Activated CD8-positive, alpha-beta memory T cell treated with anti-CD3 and anti-CD28 coated beads, Interleukin-2, amount 50 U/mL, for 4 hours (primary cell): ENCODE results near the gene NCDN.

Experiments
- DNase-seq: peaks from one replicate; pipeline ENCODE4 v3.0.0-alpha.2; 2020

Gene NCDN

DNA sequence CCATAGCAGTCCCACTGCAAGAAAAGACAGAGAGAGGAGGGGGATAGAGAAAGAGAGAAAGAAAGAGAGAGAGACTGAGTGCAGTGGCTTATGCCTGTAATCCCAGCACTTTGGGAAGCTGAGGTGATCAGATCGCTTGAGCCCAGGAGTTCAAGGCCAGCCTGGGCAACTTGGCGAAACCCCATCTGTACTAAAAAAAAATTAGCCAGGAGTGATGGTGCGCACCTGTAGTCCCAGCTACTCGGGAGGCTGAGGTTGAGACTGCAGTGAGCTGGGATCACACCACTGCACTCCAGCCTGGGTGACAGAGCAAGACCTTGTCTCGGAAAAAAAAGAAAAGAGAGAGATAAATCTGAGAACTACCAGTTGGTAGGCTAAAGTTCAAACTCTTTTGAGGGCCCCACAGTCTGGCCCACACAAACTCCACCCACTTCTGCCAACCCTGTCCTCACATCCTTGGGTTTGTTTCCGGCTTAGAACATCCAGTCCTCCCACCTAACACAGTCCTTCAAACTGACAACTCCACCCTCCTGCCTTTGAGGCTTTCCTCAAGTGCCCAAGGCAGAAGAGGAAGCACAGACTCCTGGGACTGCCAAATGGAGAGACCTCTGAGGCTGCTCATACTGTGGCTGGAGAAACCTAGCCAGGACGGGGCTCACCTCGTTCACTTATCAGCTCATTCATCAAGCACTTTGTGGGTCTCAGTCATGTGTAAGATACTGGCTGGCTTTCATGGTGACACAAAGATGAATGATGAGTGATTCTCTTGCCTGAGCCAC lies 35.6 kb downstream of the NCDN start:
- DNase-seq, result no peak

DNA sequence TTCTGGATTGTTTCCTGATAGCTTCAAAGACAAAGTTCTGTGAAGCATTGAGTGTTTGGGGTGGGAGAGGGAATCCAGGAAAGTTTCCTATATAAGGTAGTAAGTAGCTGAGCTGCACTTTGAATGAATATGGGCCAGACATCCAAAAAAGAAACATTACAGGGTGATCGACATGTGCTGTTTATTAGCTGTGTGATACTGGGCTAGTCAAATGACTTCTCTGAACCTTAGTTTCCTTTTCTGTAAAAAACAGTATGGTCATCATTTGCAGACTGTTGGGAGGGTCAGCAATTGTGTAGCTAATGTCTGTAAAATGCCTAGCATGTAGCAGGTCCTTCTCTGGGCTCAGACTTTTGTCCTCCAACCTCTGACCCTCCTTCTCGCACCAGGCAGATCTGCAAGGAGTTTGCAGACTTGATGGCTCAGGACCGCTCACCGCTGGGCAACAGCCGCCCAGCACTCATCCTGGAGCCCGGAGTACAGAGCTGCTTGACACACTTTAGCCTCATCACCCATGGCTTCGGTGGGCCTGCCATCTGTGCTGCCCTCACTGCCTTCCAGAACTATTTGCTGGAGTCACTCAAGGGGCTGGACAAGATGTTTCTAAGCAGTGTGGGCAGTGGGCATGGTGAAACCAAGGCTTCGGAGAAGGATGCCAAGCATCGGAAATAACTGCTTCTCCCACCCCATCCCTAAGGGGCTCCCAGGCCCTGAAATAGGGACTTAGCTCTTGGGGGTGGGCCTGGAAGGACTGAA lies 36.6 kb downstream of the NCDN start:
- DNase-seq, result no peak

DNA sequence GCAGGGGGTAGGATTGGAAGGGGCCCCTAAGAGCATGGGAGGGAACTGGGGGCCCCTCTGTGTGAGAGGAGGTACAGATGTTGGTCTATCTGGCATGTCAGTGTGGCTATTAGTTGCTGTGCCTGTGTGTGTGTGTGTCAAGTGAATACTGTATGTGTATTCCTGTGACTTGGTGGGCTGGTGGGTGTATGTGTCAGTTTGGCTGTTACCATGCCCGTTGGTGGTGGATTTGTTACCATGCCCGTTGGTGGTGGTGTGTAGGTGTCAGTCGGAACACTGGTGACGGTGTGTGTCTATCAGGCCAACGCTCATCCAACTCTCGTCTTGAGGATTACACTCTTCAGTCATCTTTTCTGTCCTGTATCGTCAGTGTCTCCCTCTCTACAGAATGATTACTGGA lies 38.1 kb downstream of the NCDN start:
- DNase-seq, result no peak

DNA sequence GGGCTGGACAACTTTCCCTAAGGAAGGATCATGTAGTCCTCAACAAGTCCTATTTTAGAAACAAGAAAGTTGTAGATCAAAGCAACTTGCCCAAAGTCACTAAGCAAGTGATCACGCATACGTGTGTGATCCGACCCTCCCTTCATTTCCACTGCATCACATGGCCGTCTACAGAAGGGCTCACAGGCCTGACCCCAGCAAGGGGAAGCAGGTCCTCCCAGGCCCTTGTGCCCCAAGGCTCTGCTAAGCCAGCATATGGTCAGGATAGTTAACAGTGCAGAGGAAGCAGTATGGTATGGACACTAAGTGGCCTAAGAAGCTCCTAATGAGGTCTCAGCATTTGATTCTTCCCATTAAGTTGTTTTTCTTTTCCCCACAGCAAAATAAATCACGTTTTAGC lies 40.3 kb downstream of the NCDN start:
- DNase-seq, result no peak

DNA sequence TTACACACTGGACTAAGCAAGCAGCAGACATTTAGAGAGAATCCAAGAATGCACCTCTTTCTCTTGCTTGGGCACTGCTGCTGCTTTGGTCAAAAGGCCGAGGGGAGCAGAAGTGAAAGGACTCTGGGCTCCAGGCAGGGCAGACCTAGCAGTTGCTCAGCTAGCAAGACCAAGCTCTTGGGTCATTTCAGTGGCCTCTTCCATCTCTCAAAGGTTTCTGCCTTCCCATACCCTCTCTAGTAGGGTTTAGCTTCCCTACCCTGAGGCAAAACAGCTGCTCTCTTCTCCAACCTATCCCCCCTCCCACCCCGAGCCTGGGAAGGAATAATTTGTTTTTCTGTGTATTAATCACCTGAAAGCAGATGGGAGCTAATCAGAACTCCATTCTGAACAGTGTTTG lies 41.3 kb downstream of the NCDN start:
- DNase-seq, result no peak

DNA sequence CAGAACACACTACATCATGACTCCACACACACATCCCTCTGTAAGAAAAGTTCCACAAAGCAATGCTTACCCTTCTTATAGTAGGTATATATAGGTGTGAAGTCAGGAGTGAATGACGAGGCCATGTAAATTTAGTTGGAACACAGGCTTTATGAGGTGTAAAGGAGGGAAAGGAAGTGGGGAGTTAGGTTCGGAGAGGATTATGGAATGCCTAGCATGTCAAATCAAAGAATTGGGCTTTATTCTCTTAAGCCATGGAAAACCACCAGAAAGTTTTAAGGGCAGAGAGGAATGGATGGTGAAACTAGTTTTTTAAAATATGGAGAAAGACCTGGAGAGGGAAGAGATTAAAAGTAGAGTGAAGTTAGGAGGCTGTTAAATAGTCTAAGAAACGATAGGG lies 41.8 kb downstream of the NCDN start:
- DNase-seq, result no peak

DNA sequence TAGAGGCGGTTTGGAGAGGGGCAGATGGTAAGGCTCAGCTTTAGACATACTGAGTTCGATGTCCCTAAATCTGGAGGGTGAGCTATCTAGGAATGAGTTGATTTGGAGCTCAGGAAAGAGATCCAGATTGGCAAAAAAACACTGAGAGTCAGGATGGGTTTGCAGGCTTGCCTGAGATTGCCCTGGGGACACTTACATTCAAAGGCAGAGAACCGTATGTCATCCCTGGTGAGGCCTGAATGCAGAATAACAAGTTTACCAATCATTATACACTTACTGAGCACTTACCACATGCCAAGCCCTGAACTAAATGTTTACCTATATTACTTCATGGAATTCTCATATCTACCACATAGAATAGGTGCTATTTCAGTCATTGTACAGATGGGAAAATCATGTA lies 43.0 kb downstream of the NCDN start:
- DNase-seq, result no peak

DNA sequence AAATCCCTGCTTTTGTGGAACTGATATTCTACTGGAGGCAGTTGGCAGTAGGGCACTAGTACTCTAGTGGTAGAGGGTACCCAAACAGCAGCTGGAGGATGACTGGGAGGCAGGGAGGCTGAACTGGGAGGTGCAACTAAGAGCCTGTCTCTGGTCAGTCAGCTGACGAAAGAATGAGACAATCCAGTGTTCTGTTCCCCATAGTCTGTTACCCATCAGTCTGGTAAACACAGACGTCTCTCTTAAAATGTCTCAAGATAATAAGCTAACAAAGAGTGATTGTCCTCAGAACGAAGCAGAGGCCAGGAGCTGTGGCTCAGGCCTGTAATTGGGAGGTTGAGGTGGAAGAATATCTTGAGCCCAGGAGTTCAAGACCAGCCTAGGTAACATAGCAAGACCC lies 45.9 kb downstream of the NCDN start:
- no peak for DNase-seq

DNA sequence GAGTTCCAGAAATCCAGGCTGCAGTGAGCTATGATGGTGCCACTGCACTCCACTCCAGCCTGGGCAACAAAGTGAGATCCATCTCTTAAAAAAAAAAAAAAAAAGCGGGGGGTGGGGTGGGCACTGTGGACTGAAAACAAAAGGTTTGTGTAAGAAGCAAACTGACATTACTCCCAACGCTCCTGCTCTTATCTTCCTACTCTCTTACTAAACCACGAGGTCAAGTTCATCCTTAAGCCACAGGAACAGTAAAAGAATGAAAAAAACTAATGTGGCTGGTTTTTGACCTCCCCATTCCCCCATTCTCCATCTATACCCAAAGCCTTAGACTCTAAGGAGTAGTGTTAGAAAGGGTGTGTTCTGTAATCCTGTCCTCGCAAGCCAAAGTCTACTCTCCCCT lies 46.3 kb downstream of the NCDN start:
- DNase-seq, result no peak

DNA sequence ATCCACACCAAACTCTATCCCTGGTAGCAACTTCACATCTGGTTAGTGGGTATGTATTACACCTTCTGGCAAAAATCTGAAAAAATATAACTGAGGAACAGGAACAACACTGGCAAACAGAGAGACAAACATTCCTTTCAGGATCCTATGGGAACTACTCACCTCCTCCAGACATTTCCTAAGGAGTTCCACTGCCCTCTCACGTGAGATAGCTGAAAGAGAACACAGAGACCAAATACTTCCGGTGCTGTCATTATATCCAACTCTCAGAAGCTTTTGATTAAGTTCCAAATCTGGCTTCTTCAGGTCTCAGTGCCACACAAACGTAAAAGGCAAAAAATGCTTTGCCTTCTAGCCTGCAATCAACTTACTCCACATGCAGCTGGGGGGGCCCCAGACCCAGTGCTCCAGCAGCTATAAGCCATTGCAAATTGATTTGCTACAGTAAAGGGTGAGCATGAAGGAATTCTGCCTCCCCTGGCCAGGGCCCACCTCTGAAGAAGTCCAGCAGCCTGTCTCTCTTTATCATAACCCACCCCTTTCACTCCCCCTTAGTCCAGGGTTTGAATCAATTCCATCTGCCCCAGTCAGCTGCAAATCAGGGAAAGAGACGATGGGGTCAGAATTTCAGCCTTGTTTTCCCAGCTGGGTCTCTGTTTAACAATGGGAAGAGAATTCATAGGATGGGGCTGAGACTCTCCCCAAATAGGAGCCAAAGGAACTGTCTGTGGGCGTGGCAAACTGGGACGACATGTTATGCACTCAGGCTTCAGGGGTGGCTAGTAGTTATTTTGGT lies 47.7 kb downstream of the NCDN start:
- no peak for DNase-seq

DNA sequence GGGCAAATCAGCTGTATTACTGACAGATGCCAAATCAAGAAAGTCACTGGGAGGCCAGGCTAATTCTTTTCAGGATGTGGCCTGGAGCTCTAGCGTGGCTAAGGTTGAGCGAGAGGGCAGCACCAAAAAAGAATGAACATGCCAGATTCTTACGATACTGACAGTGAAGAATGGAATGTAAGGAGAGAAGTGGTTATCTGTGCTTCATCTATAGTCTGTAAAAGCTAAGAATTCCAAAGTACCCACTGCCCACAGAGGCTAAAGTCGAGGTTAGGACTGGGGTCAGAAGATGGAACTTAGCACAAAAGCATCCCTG lies 48.2 kb downstream of the NCDN start:
- DNase-seq, result no peak

DNA sequence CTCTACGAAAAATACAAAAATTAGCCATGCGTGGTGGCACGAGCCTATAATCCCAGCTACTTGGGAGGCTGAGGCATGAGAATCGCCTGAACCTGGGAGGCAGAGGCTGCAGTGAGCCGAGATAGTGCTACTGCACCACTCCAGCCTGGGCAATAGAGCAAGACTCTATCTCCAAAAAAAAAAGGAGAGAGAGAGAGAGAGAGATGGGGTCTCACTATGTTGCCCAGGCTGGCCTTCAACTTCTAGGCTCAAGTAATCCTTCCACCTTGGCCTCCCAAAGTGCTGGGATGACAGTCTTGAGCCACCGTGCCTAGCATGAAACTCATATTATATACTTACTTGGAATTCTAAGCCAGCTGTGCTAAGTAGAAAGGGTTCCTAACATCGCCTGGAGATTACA lies 54.1 kb downstream of the NCDN start:
- DNase-seq, result no peak

DNA sequence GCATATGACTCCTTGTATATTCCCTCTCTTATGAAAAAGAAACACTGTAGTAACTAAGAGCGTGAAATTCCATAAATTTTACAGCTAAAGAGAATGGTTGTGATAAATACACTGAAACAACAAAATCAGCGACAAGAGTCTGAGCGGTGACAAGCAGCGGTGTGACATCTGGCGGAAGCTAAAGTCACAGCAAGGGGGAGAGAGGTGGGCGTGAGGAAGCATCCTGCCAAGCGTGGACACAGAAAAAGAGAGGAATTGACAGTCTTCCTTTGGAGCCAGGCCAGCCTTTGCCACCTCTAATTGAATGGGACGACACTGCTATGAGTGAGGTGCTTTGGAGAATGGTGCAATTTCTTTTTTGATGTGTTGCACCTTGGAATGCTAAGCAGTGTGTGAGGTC lies 57.8 kb downstream of the NCDN start:
- no peak for DNase-seq
